Esophagus (tissue), 2 donors: ENCODE results near the gene SUMO3. TPM values are rescaled to one million over a fixed set of nuclear protein-coding genes. Genes with fewer than 3 reads are reported as not detected.
A peak's percentile ranks its signal among the peaks of the same experiment; 100 is the strongest.

ENCODE experiments used
- H3K27ac ChIP-seq, 2 donors: one replicate each; pipeline ENCODE4 v1.5.1; 2013; ENCODE audit warnings: low read depth in 2 of 2, mild to moderate bottlenecking in 2 of 2, inconsistent platforms in 1 of 2, low read length in 1 of 2, moderate library complexity in 1 of 2
- H3K27me3 ChIP-seq, 2 donors: one replicate each; pipeline ENCODE4 v1.6.1; 2013; ENCODE audit warnings: low read length in 2 of 2, control low read depth in 1 of 2, mild to moderate bottlenecking in 1 of 2; ENCODE audit not compliant: insufficient read depth in 2 of 2, control insufficient read depth in 1 of 2
- H3K36me3 ChIP-seq, 2 donors: one replicate each; pipeline ENCODE4 v1.6.1; 2013; ENCODE audit warnings: low read length in 1 of 2; ENCODE audit not compliant: control insufficient read depth in 2 of 2, insufficient read depth in 2 of 2
- H3K4me1 ChIP-seq, 2 donors: one replicate each; pipeline ENCODE4 v1.6.1; 2013; ENCODE audit warnings: low read length in 1 of 2; ENCODE audit not compliant: control insufficient read depth in 2 of 2, insufficient read depth in 2 of 2
- H3K4me3 ChIP-seq, 2 donors: one replicate each; pipeline ENCODE4 v1.5.1; 2013; ENCODE audit warnings: low read length in 2 of 2, mild to moderate bottlenecking in 2 of 2, low read depth in 1 of 2, moderate library complexity in 1 of 2
- H3K9me3 ChIP-seq, 2 donors: one replicate each; pipeline ENCODE4 v1.6.1; 2013; ENCODE audit warnings: mild to moderate bottlenecking in 2 of 2, low read depth in 1 of 2, low read length in 1 of 2, moderate library complexity in 1 of 2; ENCODE audit not compliant: control insufficient read depth in 2 of 2, insufficient read depth in 1 of 2
- WGBS, 2 donors: extraction: QIAGEN DNeasy Blood & Tissue Kit; methylation state at CpG; one replicate each; pipeline ENCODE4 v1.1.7; 2013; 5-methylcytosine and 5-hydroxymethylcytosine counted together
- polyA plus RNA-seq, 2 donors: library from polyadenylated mRNA; stranded (reverse); fragments of 200-250 nt; gene quantifications; one replicate each; pipeline ENCODE4 v1.2.3, GENCODE V29; 2013
- donor health status: healthy with polysubstance abuse.
- donor health status: Bipolar disorder and iron deficiency.

The SUMO3 gene
- polyA plus RNA-seq, result 10 to 100 TPM; 13.4 to 36.5 TPM

DNA sequence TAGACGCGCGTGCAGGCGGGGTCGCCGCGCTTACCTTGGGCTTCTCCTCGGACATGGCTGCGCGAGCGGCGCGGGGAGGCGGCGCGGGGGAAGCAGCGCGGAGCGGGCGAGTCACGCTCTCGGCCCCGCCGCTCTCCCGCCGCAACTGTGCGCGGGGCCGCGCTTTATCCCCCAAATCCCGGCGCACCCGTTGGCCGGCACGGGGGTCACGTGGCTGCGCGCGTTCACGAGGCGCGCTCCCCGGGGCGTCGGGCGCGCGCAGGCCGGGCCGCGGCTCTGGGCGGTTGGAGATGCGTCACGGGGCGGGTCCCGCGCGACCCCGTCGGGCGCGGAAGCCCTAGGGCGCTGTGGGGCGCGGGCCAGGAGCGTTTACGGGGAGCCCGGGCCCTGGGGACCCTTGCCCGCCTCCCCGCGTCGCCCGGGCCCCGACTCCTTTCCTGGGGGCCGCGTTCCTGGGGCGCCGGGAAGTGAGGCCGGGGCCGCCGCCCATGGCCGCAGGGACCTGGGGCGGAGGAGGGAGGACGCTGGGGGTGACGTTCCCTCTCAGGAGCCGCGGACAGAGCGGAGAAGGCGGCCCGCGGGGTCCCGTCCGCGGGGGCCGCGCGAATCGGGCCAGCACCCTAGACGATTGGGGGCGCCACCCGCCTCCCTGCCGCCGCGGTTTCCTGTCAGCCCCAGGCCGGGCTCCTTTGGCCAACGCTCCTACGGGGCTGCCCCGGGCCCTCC lies at the start of gene SUMO3:
TSS of gene SUMO3 (minus strand) at position 149 of the 726 bp plus-strand sequence. CDS start at position 55, 94 bp downstream.
- WGBS, 2 donors, result 1% methylated on average over 23 to 108 of the region's 108 CpGs
- Histone ChIP-seq H3K9me3 (peaks cover 0 to 6% of the 10 kb centered on the region in 2 donors), H3K27ac (peak within 1 kb of the TSS; percentile 64 to 84), H3K4me3 (peak within 1 kb of the TSS; percentile 47 to 70), H3K27me3 (no peaks in the 10 kb centered on the region), H3K36me3 (peaks cover 4 to 8% of the 10 kb centered on the region in 2 donors), H3K4me1 (peaks cover 0 to 11% of the 10 kb centered on the region in 2 donors)

DNA sequence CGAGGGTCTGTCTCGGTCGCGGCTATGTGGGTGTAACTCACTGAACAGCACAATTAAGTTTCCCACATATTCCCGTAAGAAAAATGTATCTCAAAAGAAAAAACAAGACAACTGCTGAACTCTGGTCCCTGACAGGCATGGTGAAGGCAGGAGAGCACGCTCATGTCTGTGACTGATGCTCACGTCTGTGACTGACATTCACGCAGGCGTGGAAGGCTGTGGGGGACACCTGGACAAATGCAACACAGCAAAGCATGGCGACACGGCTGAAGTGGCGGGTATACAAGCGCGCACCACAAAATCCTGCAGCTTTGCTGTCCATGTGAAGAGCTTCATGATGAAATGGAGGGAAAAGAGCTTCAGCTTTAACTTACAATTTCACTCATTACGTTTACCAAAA lies 49.6 kb upstream of the SUMO3 start:
- Histone ChIP-seq H3K9me3 (no peaks in the 10 kb centered on the region), H3K27ac (no peak overlapping the region), H3K4me3 (no peak overlapping the region), H3K36me3 (peaks cover 9 to 13% of the 10 kb centered on the region in 2 donors), H3K4me1 (peaks cover 7 to 18% of the 10 kb centered on the region in 2 donors), H3K27me3 (no peaks in the 10 kb centered on the region)
- WGBS, 2 donors, result 89 to 92% methylated on average over 15 of the region's 15 CpGs

DNA sequence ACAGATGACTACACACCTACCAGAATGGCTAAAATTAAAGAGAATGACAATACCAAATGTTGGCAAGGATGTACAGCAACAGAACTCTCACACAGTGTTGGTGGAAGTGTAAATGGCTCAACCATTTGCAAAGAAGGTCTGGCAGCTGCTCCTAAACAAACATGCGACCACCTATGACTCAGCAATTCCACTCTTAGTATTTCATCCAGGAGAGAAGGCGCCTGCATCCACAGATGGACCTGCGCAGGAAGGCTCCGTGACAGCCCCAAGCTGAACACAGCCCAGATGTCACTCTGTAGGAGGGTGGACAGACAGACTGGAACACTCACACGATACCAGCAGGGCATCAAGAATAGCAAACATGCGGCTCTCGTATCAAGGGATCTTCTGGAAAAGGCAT lies 48.9 kb upstream of the SUMO3 start:
- Histone ChIP-seq H3K27ac (no peak overlapping the region), H3K27me3 (no peaks in the 10 kb centered on the region), H3K4me3 (no peak overlapping the region), H3K9me3 (no peaks in the 10 kb centered on the region), H3K36me3 (peaks cover 9 to 13% of the 10 kb centered on the region in 2 donors), H3K4me1 (peaks cover 5 to 16% of the 10 kb centered on the region in 2 donors)
- 72 to 79% methylated on average over 7 of the region's 7 CpGs for WGBS, 2 donors

DNA sequence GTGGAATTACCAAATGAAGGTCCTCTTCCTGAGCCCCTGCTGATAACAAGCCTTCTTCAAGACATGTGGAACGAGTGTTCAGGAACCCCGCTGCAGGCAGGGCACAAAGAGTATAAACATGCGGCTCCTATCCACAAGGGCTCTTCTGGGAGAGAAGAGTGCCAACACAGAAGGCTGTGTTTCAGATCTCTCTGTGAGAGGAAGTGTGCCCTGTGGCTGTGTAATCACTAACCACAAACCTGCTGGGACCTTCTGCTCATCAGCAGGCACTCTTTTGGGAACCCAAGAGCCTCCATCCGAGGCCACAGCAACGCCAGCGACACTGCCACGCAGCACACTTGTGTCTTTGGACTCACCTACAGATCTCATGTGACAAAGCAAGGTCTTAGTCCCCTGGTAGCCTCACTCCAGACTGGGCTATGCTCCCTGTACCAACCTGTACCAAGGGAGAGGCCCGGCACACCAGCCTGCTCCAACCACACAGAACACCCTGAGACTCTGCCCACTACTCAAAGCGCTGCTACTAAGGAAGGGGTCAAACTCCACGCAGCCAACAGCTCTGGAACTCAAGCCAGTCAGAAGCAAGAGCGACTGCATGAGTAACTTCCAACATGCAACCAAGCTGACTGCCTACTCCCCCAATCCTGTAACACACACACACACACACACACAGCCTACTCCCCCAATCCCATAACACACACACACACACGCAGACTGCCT lies 47.9 kb upstream of the SUMO3 start:
- Histone ChIP-seq H3K36me3 (peaks cover 9 to 20% of the 10 kb centered on the region in 2 donors), H3K4me1 (peaks cover 3 to 8% of the 10 kb centered on the region in 2 donors), H3K4me3 (no peak overlapping the region), H3K27ac (peak overlapping the region in 1 of 2 donors; percentile 33), H3K9me3 (no peaks in the 10 kb centered on the region), H3K27me3 (no peaks in the 10 kb centered on the region)
- WGBS, 2 donors, result 75 to 79% methylated on average over 12 of the region's 12 CpGs

- H3K36me3 ChIP-seq, result peaks cover 9 to 31% of the 10 kb centered on the region in 2 donors
- H3K27me3 ChIP-seq, result no peaks in the 10 kb centered on the region
Measured at GRCh38 chr21:44862869-44863685, 45.2 kb upstream of the SUMO3 start.

GRCh38 chr21:44858791-44859190 lies 40.9 kb upstream of the SUMO3 start:
- no peak overlapping the region for H3K27ac ChIP-seq
- H3K9me3 ChIP-seq, result no peaks in the 10 kb centered on the region
- H3K4me3 ChIP-seq, result no peak overlapping the region
- 44 to 61% methylated on average over 10 of the region's 10 CpGs for WGBS, 2 donors
- H3K36me3 ChIP-seq, result peaks cover 4 to 48% of the 10 kb centered on the region in 2 donors
- peaks cover 6 to 11% of the 10 kb centered on the region in 2 donors for H3K4me1 ChIP-seq
- H3K27me3 ChIP-seq, result no peaks in the 10 kb centered on the region

More at GRCh38 chr21:44862869-44863685, 45.2 kb upstream of the SUMO3 start:
- Histone ChIP-seq H3K4me1 (peaks cover 6 to 16% of the 10 kb centered on the region in 2 donors), H3K4me3 (no peak overlapping the region), H3K27ac (no peak overlapping the region), H3K9me3 (no peaks in the 10 kb centered on the region)
- 89 to 90% methylated on average over 24 to 25 of the region's 25 CpGs for WGBS, 2 donors

- Histone ChIP-seq H3K4me3 (no peak overlapping the region), H3K27me3 (no peaks in the 10 kb centered on the region), H3K36me3 (peaks cover 2 to 52% of the 10 kb centered on the region in 2 donors), H3K9me3 (no peaks in the 10 kb centered on the region), H3K27ac (peak overlapping the region in 1 of 2 donors; percentile 38), H3K4me1 (peaks cover 6 to 14% of the 10 kb centered on the region in 2 donors)
- WGBS, 2 donors, result 60 to 69% methylated on average over 15 of the region's 15 CpGs
Measured at GRCh38 chr21:44858291-44858690, 40.4 kb upstream of the SUMO3 start.

GRCh38 chr21:44857127-44857892 lies 39.4 kb upstream of the SUMO3 start:
- Histone ChIP-seq H3K27me3 (no peaks in the 10 kb centered on the region), H3K36me3 (peaks cover 0 to 53% of the 10 kb centered on the region in 2 donors), H3K4me3 (no peak overlapping the region), H3K27ac (no peak overlapping the region), H3K9me3 (no peaks in the 10 kb centered on the region), H3K4me1 (peaks cover 4 to 14% of the 10 kb centered on the region in 2 donors)
- WGBS, 2 donors, result 90 to 91% methylated on average over 16 of the region's 16 CpGs
